Measurements from ENCODE around the gene TMCO2.

DNA sequence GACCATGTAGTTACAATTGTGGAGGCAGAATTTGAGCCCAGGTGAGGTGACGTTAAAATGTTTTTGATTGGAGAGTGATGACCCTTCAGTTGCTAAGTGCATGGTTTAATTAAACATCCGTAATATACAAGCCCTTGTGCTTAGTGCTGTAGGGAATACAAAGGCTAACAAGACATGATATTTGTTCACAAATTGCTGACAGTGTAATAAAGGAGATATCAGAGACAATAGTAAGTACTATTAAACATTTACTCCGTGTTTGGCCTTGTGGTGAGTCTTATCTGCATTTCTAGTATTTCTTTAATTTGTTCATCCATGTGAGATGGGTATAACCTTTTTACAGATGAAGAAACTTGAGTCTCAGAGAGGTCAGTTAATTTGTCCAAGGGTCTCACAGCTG, 48.6 kb upstream of the TMCO2 start:
- TF ChIP-seq, protein P1, sequence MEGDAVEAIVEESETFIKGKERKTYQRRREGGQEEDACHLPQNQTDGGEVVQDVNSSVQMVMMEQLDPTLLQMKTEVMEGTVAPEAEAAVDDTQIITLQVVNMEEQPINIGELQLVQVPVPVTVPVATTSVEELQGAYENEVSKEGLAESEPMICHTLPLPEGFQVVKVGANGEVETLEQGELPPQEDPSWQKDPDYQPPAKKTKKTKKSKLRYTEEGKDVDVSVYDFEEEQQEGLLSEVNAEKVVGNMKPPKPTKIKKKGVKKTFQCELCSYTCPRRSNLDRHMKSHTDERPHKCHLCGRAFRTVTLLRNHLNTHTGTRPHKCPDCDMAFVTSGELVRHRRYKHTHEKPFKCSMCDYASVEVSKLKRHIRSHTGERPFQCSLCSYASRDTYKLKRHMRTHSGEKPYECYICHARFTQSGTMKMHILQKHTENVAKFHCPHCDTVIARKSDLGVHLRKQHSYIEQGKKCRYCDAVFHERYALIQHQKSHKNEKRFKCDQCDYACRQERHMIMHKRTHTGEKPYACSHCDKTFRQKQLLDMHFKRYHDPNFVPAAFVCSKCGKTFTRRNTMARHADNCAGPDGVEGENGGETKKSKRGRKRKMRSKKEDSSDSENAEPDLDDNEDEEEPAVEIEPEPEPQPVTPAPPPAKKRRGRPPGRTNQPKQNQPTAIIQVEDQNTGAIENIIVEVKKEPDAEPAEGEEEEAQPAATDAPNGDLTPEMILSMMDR (IDR thresholded peaks at IDR 0.05; ENCODE audit: poor library complexity): no peak
- TF ChIP-seq EZH2 (IDR thresholded peaks at IDR 0.05; ENCODE audit: borderline replicate concordance) (no peak), EZH2phosphoT487 (IDR thresholded peaks at IDR 0.05; ENCODE audit: low read depth, severe bottlenecking, unreplicated experiment) (no peak)

Data from hepatocyte (in vitro differentiated cells).